Measurements from ENCODE around the gene RPS6KL1.

DNA sequence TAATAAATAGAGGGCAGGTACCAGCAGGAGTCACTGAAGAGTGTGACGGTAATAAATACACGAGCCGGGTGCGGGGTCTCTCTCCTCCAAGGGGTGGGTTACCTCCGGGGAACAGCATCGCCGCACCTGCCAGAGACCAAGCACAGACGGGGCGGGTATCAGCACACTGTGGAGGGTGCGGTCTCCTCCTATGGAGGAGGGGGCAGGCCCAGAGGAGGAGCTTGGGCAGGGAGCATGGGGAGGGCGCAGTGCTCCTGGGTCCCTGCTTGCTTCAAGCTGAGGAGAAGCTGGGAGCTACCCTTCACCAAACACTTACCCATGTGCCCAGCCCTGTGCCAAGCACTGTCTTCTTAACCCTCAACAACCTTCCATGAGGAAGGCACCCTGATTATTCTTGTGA lies 19.5 kb upstream of the RPS6KL1 start:
- no peak for TF ChIP-seq POLR2A (IDR thresholded peaks at IDR 0.05)
- TF ChIP-seq, protein P1, sequence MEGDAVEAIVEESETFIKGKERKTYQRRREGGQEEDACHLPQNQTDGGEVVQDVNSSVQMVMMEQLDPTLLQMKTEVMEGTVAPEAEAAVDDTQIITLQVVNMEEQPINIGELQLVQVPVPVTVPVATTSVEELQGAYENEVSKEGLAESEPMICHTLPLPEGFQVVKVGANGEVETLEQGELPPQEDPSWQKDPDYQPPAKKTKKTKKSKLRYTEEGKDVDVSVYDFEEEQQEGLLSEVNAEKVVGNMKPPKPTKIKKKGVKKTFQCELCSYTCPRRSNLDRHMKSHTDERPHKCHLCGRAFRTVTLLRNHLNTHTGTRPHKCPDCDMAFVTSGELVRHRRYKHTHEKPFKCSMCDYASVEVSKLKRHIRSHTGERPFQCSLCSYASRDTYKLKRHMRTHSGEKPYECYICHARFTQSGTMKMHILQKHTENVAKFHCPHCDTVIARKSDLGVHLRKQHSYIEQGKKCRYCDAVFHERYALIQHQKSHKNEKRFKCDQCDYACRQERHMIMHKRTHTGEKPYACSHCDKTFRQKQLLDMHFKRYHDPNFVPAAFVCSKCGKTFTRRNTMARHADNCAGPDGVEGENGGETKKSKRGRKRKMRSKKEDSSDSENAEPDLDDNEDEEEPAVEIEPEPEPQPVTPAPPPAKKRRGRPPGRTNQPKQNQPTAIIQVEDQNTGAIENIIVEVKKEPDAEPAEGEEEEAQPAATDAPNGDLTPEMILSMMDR (IDR thresholded peaks at IDR 0.05) = no peak

Data from Peyer's patch (tissue), 4 donors.